GM12878 (cell line): Measurements from ENCODE around the gene TCF7L1. TPM values are rescaled to one million over a fixed set of nuclear protein-coding genes. Genes with fewer than 3 reads are reported as not detected.

ENCODE experiments used
- ATAC-seq: fragments of 200-7000 bp; cut with Tn5 transposase; 3 replicates; pipeline ENCODE4 v1.9.1; 2020; ENCODE audit warnings: mild to moderate bottlenecking, moderate library complexity
- BruUV-seq: library from RNA; stranded (reverse); fragments of 400-500 nt; replicated peaks from 2 replicates; lab custom pipeline; 2021; lab: Mats Ljungman, UMichigan
- CTCF ChIA-PET: fragments of 300-600 bp; sonication (Branson Sonifier 250); formaldehyde crosslinking; extraction: SDS; loops from one replicate; lab custom pipeline; 2021; ENCODE audit warnings: inconsistent platforms; lab: Yijun Ruan, JAX
- POLR2A ChIA-PET: fragments of 350-600 bp; formaldehyde crosslinking; extraction: SDS; loops from one replicate; lab custom pipeline; 2021; ENCODE audit warnings: inconsistent platforms; lab: Charles Lee
- RAD21 ChIA-PET: fragments of 300-600 bp; sonication (Branson Sonifier 250); formaldehyde crosslinking; loops from one replicate; lab custom pipeline; 2023; ENCODE audit warnings: antibody characterized with exemption; ENCODE audit not compliant: unreplicated experiment; lab: Charles Lee
- SMC1A ChIA-PET: fragments of 300-600 bp; sonication (Branson Sonifier 250); formaldehyde crosslinking; loops from one replicate; lab custom pipeline; 2023; ENCODE audit not compliant: unreplicated experiment, uncharacterized antibody; lab: Charles Lee
- DNase-seq: peaks from one replicate; pipeline ENCODE4 v3.0.0-alpha.2; 2011; ENCODE audit warnings: low read depth, low spot score
- FAIRE-seq: peaks from 3 replicates; lab custom pipeline; 2011; peaks lifted over from hg19 to GRCh38; lab: Jason Lieb, UNC
- H2AFZ ChIP-seq: 2 replicates; pipeline ENCODE4 v1.6.0; 2011; ENCODE audit warnings: low read depth, low read length, control low read depth; ENCODE audit not compliant: control insufficient read depth
- H3K27ac ChIP-seq: 2 replicates; pipeline ENCODE4 v1.5.1; 2011; ENCODE audit warnings: control low read depth; ENCODE audit not compliant: control insufficient read depth, insufficient read depth
- H3K27me3 ChIP-seq, 2 experiments: replicated peaks in 1 of 2; 2 replicates each; pipeline versions ENCODE4 v1.6.0 to v1.6.1; 2011; ENCODE audit warnings: low read length in 1 of 2; ENCODE audit not compliant: control insufficient read depth in 2 of 2, insufficient read depth in 2 of 2
- H3K36me3 ChIP-seq, 2 experiments: 2 replicates each; pipeline ENCODE4 v1.5.1; 2011; ENCODE audit warnings: low read length in 1 of 2; ENCODE audit not compliant: control insufficient read depth in 2 of 2, insufficient read depth in 2 of 2
- H3K4me1 ChIP-seq: 2 replicates; pipeline ENCODE4 v1.6.1; 2011; ENCODE audit warnings: mild to moderate bottlenecking, low read length, moderate library complexity, mixed read lengths; ENCODE audit not compliant: control insufficient read depth, insufficient read depth
- H3K4me2 ChIP-seq: 2 replicates; pipeline ENCODE4 v1.6.0; 2011; ENCODE audit warnings: control low read depth; ENCODE audit not compliant: control insufficient read depth, insufficient read depth
- H3K4me3 ChIP-seq: fragments of 200-600 bp; sonication (generic); 2 replicates; pipeline ENCODE4 v1.5.1; 2016
- H3K79me2 ChIP-seq: 2 replicates; pipeline ENCODE4 v1.6.0; 2011; ENCODE audit warnings: low read length; ENCODE audit not compliant: control insufficient read depth, insufficient read depth
- H3K9ac ChIP-seq: 2 replicates; pipeline ENCODE4 v1.8.0; 2011; ENCODE audit warnings: low read length, control low read depth, mixed read lengths; ENCODE audit not compliant: control insufficient read depth, insufficient read depth
- H3K9me3 ChIP-seq: replicated peaks from 3 replicates; pipeline ENCODE4 v1.5.1; 2011; ENCODE audit warnings: mild to moderate bottlenecking, low read length; ENCODE audit not compliant: control insufficient read depth, insufficient read depth
- H4K20me1 ChIP-seq: 2 replicates; pipeline ENCODE4 v1.6.0; 2011; ENCODE audit not compliant: control insufficient read depth, insufficient read depth
- E4F1 ChIP-seq: fragments of 450-650 bp; IDR thresholded peaks from 2 replicates; pipeline ENCODE4 v1.6.1; 2018; ENCODE audit warnings: borderline replicate concordance, mild to moderate bottlenecking; ENCODE audit not compliant: partially characterized antibody
- JUND ChIP-seq: IDR thresholded peaks from 2 replicates; pipeline ENCODE4 v1.6.1; 2012; ENCODE audit warnings: low read depth, mild to moderate bottlenecking, low read length, improper control_type of control experiment, moderate library complexity
- WGBS: methylation state at CpG from one replicate; pipeline ENCODE4 v1.1.6; 2016; ENCODE audit warnings: low lambda C conversion rate; ENCODE audit not compliant: insufficient replicate concordance, insufficient coverage; ENCODE audit errors: missing lambda C conversion rate; 5-methylcytosine and 5-hydroxymethylcytosine counted together
- in situ Hi-C: fragments of 300-500 bp; cut with MboI; formaldehyde crosslinking; loops from 9 replicates; pipeline ENCODE4 v1.14.3; 2018; ENCODE audit warnings: mixed read lengths
- intact Hi-C: fragments of 100-400 bp; cut with micrococcal nuclease; formaldehyde crosslinking; loops from one replicate; pipeline ENCODE4 v1.14.2; 2022; ENCODE audit not compliant: unreplicated experiment
- polyA plus RNA-seq, 11 experiments: library from polyadenylated mRNA; depleted of rRNA in 4 of 11; unstranded in 6 of 11; stranded (reverse) in 5 of 11; fragments of >200 nt; fragmentation: Nextera tagmentation in 4 of 11; fragmentation: Illumina TruSeq in 1 of 11; extraction: Ambion mirVana in 4 of 11; extraction: Trizol in 1 of 11; gene quantifications; 1 replicate in 1 of 11; 2 replicates in 10 of 11; pipeline versions ENCODE4 v1.2.1 to v1.2.3, GENCODE V29; 2011 to 2016; ENCODE audit warnings: inconsistent platforms in 2 of 11, missing spikeins in 2 of 11, low read depth in 1 of 11
- total RNA-seq, 4 experiments: library from RNA; depleted of rRNA in 3 of 4; stranded (reverse); fragments of >200 nt in 3 of 4; fragmentation: Illumina TruSeq in 1 of 4; extraction: Trizol in 1 of 4; gene quantifications; 2 replicates each; pipeline versions ENCODE4 v1.2.1 to v1.2.3, GENCODE V29; 2013 to 2021

TCF7L1 gene
- total and polyA plus RNA-seq, 10 of the 15 experiments (the other 5 are each of a cell fraction or from before 2014, with no cell fraction given), result 0.03 to 0.11 (median 0.10) TPM; not detected in 7

- no peak for FAIRE-seq
- DNase-seq, result no peak
- WGBS, result 35% methylated on average over 15 of the region's 18 CpGs
- intact Hi-C loops (no loop called here), in situ Hi-C loops (no loop called here)
- no peak overlapping the region for H3K4me3 ChIP-seq
- H3K4me2 ChIP-seq, result no peak overlapping the region
- H3K27me3 ChIP-seq, result peaks cover 0 to 5% of the 10 kb centered on the region in 2 experiments; a peak in 2 of 4 replicates
- no peaks in the 10 kb centered on the region for H3K36me3 ChIP-seq
- H3K4me1 ChIP-seq, result no peaks in the 10 kb centered on the region
- H4K20me1 ChIP-seq, result no peaks in the 10 kb centered on the region
- ChIA-PET RAD21 (no interaction called here), SMC1A (no interaction called here), POLR2A (no interaction called here), CTCF (interaction anchor here (0.7 kb wide), 1 partner anchor 26 kb away, joined by 3 read pairs; no protein-coding TSS in a partner anchor)
- ATAC-seq, result no peak
- no peak overlapping the region for H3K27ac ChIP-seq
- H2AFZ ChIP-seq, result no peak overlapping the region
- TF ChIP-seq JUND, result no peak
- TF ChIP-seq E4F1, result no peak
- BruUV-seq, result no TSS peak
- H3K79me2 ChIP-seq, result no peaks in the 10 kb centered on the region
- H3K9ac ChIP-seq, result no peak overlapping the region
- no peaks in the 10 kb centered on the region for H3K9me3 ChIP-seq
Observed at GRCh38 chr2:85160966-85161960, 28.1 kb downstream of the TCF7L1 start.
